Keratinocyte (primary cell): ENCODE results near the gene MZB1. TPM values are rescaled to one million over a fixed set of nuclear protein-coding genes. Genes with fewer than 3 reads are reported as not detected.
A peak's percentile ranks its signal among the peaks of the same experiment; 100 is the strongest.

Experiments used
- DNase-seq: peaks from one replicate; pipeline ENCODE4 v3.0.0-alpha.2; 2011; ENCODE audit warnings: low read depth, missing footprints, low spot score
- FAIRE-seq: peaks from 2 replicates; lab custom pipeline; 2011; peaks lifted over from hg19 to GRCh38; lab: Jason Lieb, UNC
- H2AFZ ChIP-seq: 2 replicates; pipeline ENCODE4 v1.6.0; 2012; ENCODE audit warnings: low read length, control low read depth, inconsistent platforms; ENCODE audit not compliant: control insufficient read depth
- H3K27ac ChIP-seq: 2 replicates; pipeline ENCODE4 v1.5.1; 2011; ENCODE audit warnings: low read length; ENCODE audit not compliant: control insufficient read depth, insufficient read depth
- H3K27me3 ChIP-seq: 3 replicates; pipeline ENCODE4 v1.6.0; 2011; ENCODE audit warnings: low read length; ENCODE audit not compliant: control insufficient read depth, insufficient read depth; ENCODE audit errors: extremely low read depth
- H3K36me3 ChIP-seq, 2 experiments: 2 replicates in 1 of 2; 3 replicates in 1 of 2; pipeline ENCODE4 v1.5.1; 2011; ENCODE audit warnings: low read length in 2 of 2, mild to moderate bottlenecking in 1 of 2; ENCODE audit not compliant: control insufficient read depth in 2 of 2, insufficient read depth in 2 of 2; ENCODE audit errors: extremely low read depth in 1 of 2
- H3K4me1 ChIP-seq: 3 replicates; pipeline ENCODE4 v1.5.1; 2011; ENCODE audit warnings: low read length; ENCODE audit not compliant: control insufficient read depth, insufficient read depth; ENCODE audit errors: extremely low read depth
- H3K4me2 ChIP-seq: 3 replicates; pipeline ENCODE4 v1.6.0; 2011; ENCODE audit warnings: low read depth, low read length; ENCODE audit not compliant: control insufficient read depth, insufficient read depth; ENCODE audit errors: extremely low read depth
- H3K4me3 ChIP-seq, 3 experiments: fragments of 200-600 bp in 1 of 3; sonication (generic) in 1 of 3; 2 replicates in 2 of 3; 3 replicates in 1 of 3; pipeline ENCODE4 v1.5.1; 2011 to 2016; ENCODE audit warnings: low read length in 3 of 3, mild to moderate bottlenecking in 3 of 3, control low read depth in 2 of 3, inconsistent platforms in 1 of 3, low read depth in 1 of 3, mixed read lengths in 1 of 3, mixed run types in 1 of 3, moderate library complexity in 1 of 3; ENCODE audit not compliant: control insufficient read depth in 2 of 3, insufficient read depth in 2 of 3; ENCODE audit errors: extremely low read depth in 1 of 3
- H3K79me2 ChIP-seq: 2 replicates; pipeline ENCODE4 v1.6.0; 2012; ENCODE audit warnings: low read length; ENCODE audit not compliant: control insufficient read depth, insufficient read depth
- H3K9ac ChIP-seq: 3 replicates; pipeline ENCODE4 v1.6.0; 2011; ENCODE audit warnings: low read length; ENCODE audit not compliant: control insufficient read depth, insufficient read depth; ENCODE audit errors: extremely low read depth
- H3K9me1 ChIP-seq: 3 replicates; pipeline ENCODE4 v1.6.0; 2011; ENCODE audit warnings: low read length; ENCODE audit not compliant: control insufficient read depth, insufficient read depth; ENCODE audit errors: extremely low read depth
- H3K9me3 ChIP-seq: 2 replicates; pipeline ENCODE4 v1.5.1; 2012; ENCODE audit warnings: low read depth, low read length; ENCODE audit not compliant: control insufficient read depth
- H4K20me1 ChIP-seq: 3 replicates; pipeline ENCODE4 v1.6.0; 2011; ENCODE audit warnings: low read length; ENCODE audit not compliant: control insufficient read depth, insufficient read depth; ENCODE audit errors: extremely low read depth
- CTCF ChIP-seq, 3 experiments: IDR thresholded peaks in 1 of 3; conservative IDR thresholded peaks in 1 of 3; optimal IDR thresholded peaks in 1 of 3; 2 replicates in 2 of 3; 3 replicates in 1 of 3; pipeline versions ENCODE3 to v1.5.1; 2011; ENCODE audit warnings: low read length in 3 of 3, mild to moderate bottlenecking in 3 of 3, moderate library complexity in 2 of 3, control low read depth in 1 of 3, inconsistent platforms in 1 of 3; ENCODE audit not compliant: insufficient read depth in 2 of 3; ENCODE audit errors: extremely low read depth in 1 of 3
- EZH2 ChIP-seq: IDR thresholded peaks from one replicate; pipeline ENCODE4 v1.6.1; 2012; ENCODE audit warnings: inconsistent platforms, mild to moderate bottlenecking, low read length, moderate library complexity
- dilution Hi-C: fragments of 300-500 bp; cut with MboI; formaldehyde crosslinking; loops from one replicate; pipeline ENCODE4 v1.7.0; 2020; ENCODE audit warnings: low sequenced_read_pairs; ENCODE audit not compliant: extremely low pct_ligation_motif_present
- polyA plus RNA-seq, 5 experiments: library from polyadenylated mRNA; depleted of rRNA in 3 of 5; stranded (reverse) in 3 of 5; stranded (forward) in 1 of 5; unstranded in 1 of 5; fragments of >200 nt; gene quantifications; 1 replicate in 1 of 5; 2 replicates in 3 of 5; 3 replicates in 1 of 5; pipeline versions ENCODE4 v1.2.1 to v1.2.3, GENCODE V29; 2011 to 2012; ENCODE audit warnings: missing spikeins in 2 of 5, low read depth in 1 of 5, low replicate concordance in 1 of 5

Gene MZB1
- polyA plus RNA-seq, 1 donor (not counting 4 experiments of a cell fraction or from before 2014, with no cell fraction given) = not detected

DNA sequence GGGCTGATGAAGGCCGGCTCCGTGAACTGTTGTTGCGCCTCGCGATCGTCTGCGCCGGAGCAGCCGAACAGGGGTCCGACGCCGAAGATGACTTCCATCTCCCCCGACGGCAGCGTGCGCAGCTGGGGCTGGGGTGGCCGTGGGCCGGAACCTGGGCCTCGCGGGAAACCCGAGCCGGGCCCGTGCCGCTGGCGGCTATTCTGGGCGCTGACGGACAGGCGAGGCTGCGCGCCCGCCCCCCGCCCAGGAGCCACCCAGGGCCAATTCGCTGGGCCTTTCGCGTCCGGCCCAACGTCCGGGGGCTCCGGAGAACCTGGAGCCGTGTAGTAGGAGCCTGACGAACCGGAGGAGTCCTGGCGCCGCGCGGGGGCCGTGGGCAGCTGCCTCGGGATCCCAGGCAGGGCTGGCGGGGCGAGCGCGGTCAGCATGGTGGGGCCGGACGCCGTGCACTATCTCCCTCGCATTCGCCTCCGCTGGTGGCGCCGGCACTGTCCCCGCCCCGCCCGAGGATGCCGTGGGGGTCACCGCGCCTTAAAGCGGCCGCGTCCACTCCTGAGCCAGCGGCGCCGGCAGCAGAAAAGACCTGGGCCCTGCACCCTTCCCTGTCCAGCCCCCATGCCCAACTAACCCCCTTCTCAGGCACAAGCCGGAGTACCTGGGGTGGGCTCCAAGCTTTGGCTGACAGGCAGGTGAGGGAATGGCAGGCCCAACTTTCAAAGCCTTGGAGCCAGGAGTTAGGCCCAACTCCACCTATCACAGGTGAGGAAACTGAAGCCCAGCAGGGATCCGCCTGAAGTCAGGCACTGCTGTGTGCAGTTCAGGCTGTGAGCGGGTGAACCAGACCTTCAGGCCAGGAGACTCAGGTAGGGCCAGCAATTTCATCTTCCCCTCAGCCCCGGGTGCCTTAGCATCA, 5.2 kb upstream of the MZB1 start, which contains the start of gene PROB1:
TSS of gene PROB1 (minus strand) at position 451 of the 913 bp plus-strand sequence. CDS start at position 428, 23 bp downstream.
- peak within 1 kb of the TSS; percentile 90 for H3K4me2 ChIP-seq
- no peak within 1 kb of the TSS for H2AFZ ChIP-seq
- no peaks in the 10 kb centered on the region for H4K20me1 ChIP-seq
- H3K27me3 ChIP-seq = no peaks in the 10 kb centered on the region
- H3K9ac ChIP-seq = peak within 1 kb of the TSS; percentile 93
- no peaks in the 10 kb centered on the region for H3K9me1 ChIP-seq
- peaks cover 19% of the 10 kb centered on the region for H3K4me1 ChIP-seq
- TF ChIP-seq EZH2 = no peak
- no peak for TF ChIP-seq CTCF (optimal IDR thresholded peaks at IDR 0.05 in 1 of 3, IDR thresholded peaks at IDR 0.05 in 1 of 3, conservative IDR thresholded peaks at IDR 0.05 in 1 of 3; ENCODE audit: extremely low read depth in 1 of 3, insufficient read depth in 2 of 3, low read length in 3 of 3)
- H3K79me2 ChIP-seq = peaks cover 15% of the 10 kb centered on the region
- DNase-seq (no peak), FAIRE-seq (no peak)
- peak within 1 kb of the TSS; percentile 69 to 92 (median 84) for H3K4me3 ChIP-seq
- H3K36me3 ChIP-seq = peaks cover 0 to 4% of the 10 kb centered on the region in 2 experiments
- peak within 1 kb of the TSS; percentile 60 for H3K27ac ChIP-seq
- dilution Hi-C loops = no loop called here
- no peaks in the 10 kb centered on the region for H3K9me3 ChIP-seq

GRCh38 chr5:139394123-139394653, 4.5 kb upstream of the MZB1 start:
- H4K20me1 ChIP-seq = no peaks in the 10 kb centered on the region
- H3K27ac ChIP-seq = peak overlapping the region; percentile 60
- H3K27me3 ChIP-seq = no peaks in the 10 kb centered on the region
- no peaks in the 10 kb centered on the region for H3K9me1 ChIP-seq
- peak overlapping the region; percentile 93 for H3K9ac ChIP-seq
- H3K36me3 ChIP-seq = peaks cover 0 to 4% of the 10 kb centered on the region in 2 experiments
- TF ChIP-seq EZH2 (no peak), CTCF (optimal IDR thresholded peaks at IDR 0.05 in 1 of 3, IDR thresholded peaks at IDR 0.05 in 1 of 3, conservative IDR thresholded peaks at IDR 0.05 in 1 of 3; ENCODE audit: extremely low read depth in 1 of 3, insufficient read depth in 2 of 3, low read length in 3 of 3) (peak in 1 of 3 experiments; percentile 24)
- peak overlapping the region; percentile 90 for H3K4me2 ChIP-seq
- H3K4me1 ChIP-seq = peaks cover 19% of the 10 kb centered on the region
- peaks cover 15% of the 10 kb centered on the region for H3K79me2 ChIP-seq
- dilution Hi-C loops = no loop called here
- no peak overlapping the region for H2AFZ ChIP-seq
- FAIRE-seq (no peak), DNase-seq (no peak)
- no peaks in the 10 kb centered on the region for H3K9me3 ChIP-seq
- H3K4me3 ChIP-seq = peak overlapping the region; percentile 69 to 92 (median 84)
